Skeletal muscle tissue (tissue), 4 donors: ENCODE data around the gene BAZ1B. TPM values are rescaled to one million over a fixed set of nuclear protein-coding genes. Genes with fewer than 3 reads are reported as not detected.

Experiments
- H3K27ac ChIP-seq: one replicate; pipeline ENCODE4 v1.7.0; 2013; ENCODE audit warnings: mild to moderate bottlenecking, low read depth, low read length, inconsistent platforms
- H3K27me3 ChIP-seq, 3 donors: one replicate each; pipeline ENCODE4 v1.7.0; 2013; ENCODE audit warnings: low read length in 3 of 3; ENCODE audit not compliant: control insufficient read depth in 3 of 3, insufficient read depth in 3 of 3
- H3K36me3 ChIP-seq, 3 donors: one replicate each; pipeline ENCODE4 v1.7.0; 2013; ENCODE audit warnings: low read length in 3 of 3; ENCODE audit not compliant: control insufficient read depth in 3 of 3, insufficient read depth in 3 of 3
- H3K4me1 ChIP-seq, 3 donors: one replicate each; pipeline ENCODE4 v1.7.0; 2013; ENCODE audit warnings: low read length in 3 of 3, mild to moderate bottlenecking in 3 of 3; ENCODE audit not compliant: control insufficient read depth in 3 of 3, insufficient read depth in 3 of 3
- H3K4me3 ChIP-seq, 3 donors: one replicate each; pipeline ENCODE4 v1.7.0; 2013; ENCODE audit warnings: low read length in 3 of 3
- H3K9ac ChIP-seq, 3 donors: one replicate each; pipeline ENCODE4 v1.7.0; 2013; ENCODE audit warnings: low read length in 3 of 3, mild to moderate bottlenecking in 3 of 3, moderate library complexity in 2 of 3, low read depth in 1 of 3
- H3K9me3 ChIP-seq, 3 donors: one replicate each; pipeline ENCODE4 v1.7.0; 2013; ENCODE audit warnings: low read length in 3 of 3; ENCODE audit not compliant: control insufficient read depth in 3 of 3
- total RNA-seq: library from RNA; depleted of rRNA; stranded (reverse); fragments of >200 nt; gene quantifications from one replicate; pipeline ENCODE4 v1.2.3, GENCODE V29; 2014
- donor health status: Osteomylitis.

BAZ1B gene
- total RNA-seq, 1 donor from 2014 or later, result 38.1 TPM

DNA sequence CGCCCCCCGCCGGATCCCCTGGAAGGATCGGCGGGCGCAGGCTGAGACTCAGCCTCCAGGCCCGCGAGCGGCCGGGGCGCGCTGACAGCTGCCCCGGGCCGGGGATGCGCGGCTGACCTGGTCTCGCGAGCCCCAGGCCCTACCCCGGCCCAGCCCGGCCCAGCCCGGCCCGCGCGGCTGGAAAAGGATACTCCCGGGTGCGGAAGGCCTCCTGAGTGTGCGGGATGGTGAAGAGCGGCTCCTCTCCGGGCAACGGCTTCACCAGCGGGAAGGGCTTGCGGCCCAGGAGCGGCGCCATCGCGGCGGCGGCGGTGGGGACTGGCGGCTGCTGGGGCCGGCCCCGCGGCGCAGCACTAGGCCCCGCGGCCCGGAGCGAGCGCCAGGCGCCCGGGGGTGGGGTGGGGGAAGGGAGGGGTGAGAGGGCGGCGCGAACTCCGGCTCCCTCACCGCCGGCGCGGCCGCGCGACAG lies 423 bp downstream of the BAZ1B start:
- Histone ChIP-seq H3K9me3 (no peaks in the 10 kb centered on the region), H3K27ac (peak overlapping the region; percentile 86), H3K27me3 (no peaks in the 10 kb centered on the region), H3K36me3 (peaks cover 0 to 5% (median 0%) of the 10 kb centered on the region in 3 donors), H3K9ac (peak overlapping the region; percentile 68 to 87 (median 79)), H3K4me1 (peaks cover 27 to 32% (median 31%) of the 10 kb centered on the region in 3 donors), H3K4me3 (peak overlapping the region; percentile 54 to 86 (median 85))

- Histone ChIP-seq H3K27ac (peak overlapping the region; percentile 86), H3K9ac (peak overlapping the region; percentile 48 to 87 (median 79)), H3K36me3 (peaks cover under 1 to 5% (median 3%) of the 10 kb centered on the region in 3 donors), H3K9me3 (no peaks in the 10 kb centered on the region), H3K4me3 (peak overlapping the region; percentile 64 to 86 (median 85)), H3K4me1 (peaks cover 27 to 32% (median 31%) of the 10 kb centered on the region in 3 donors), H3K27me3 (no peaks in the 10 kb centered on the region)
Observed at GRCh38 chr7:73520673-73521635, 1.1 kb downstream of the BAZ1B start.

- H3K9ac ChIP-seq, result peak overlapping the region; percentile 48 to 87 (median 79)
- H3K36me3 ChIP-seq, result peaks cover 5 to 10% (median 7%) of the 10 kb centered on the region in 3 donors
- peak overlapping the region; percentile 56 to 86 (median 64) for H3K4me3 ChIP-seq
- no peaks in the 10 kb centered on the region for H3K27me3 ChIP-seq
- no peaks in the 10 kb centered on the region for H3K9me3 ChIP-seq
- peaks cover 27 to 32% (median 31%) of the 10 kb centered on the region in 3 donors for H3K4me1 ChIP-seq
- peak overlapping the region; percentile 86 for H3K27ac ChIP-seq
Observed at GRCh38 chr7:73519867-73520672, 2.0 kb downstream of the BAZ1B start.

DNA sequence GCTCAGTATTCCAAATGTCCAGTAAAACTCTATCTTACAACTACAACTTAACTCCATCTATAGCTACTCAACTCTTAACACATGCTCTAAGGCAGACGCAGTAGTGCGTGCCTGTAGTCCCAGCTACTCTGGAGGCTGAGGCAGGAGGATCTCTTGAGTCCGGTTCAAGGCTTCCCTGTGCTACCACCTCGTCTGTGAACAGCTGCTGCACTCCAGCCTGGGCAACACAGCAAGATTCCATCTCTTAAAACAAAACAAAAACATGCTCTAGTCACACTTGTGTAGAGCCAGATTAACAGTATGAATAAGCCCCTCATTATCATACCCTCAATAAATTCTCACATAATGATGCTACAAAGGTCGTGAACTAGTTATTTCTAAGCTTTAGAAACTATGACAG lies 3.6 kb downstream of the BAZ1B start:
- no peak overlapping the region for H3K27ac ChIP-seq

GRCh38 chr7:73517241-73517995 lies 4.7 kb downstream of the BAZ1B start:
- no peaks in the 10 kb centered on the region for H3K27me3 ChIP-seq
- H3K9ac ChIP-seq, result no peak overlapping the region
- no peak overlapping the region for H3K27ac ChIP-seq
- H3K4me3 ChIP-seq, result no peak overlapping the region
- no peaks in the 10 kb centered on the region for H3K9me3 ChIP-seq
- H3K36me3 ChIP-seq, result peaks cover 5 to 13% (median 11%) of the 10 kb centered on the region in 3 donors
- H3K4me1 ChIP-seq, result peaks cover 23 to 32% (median 27%) of the 10 kb centered on the region in 3 donors

More for the DNA sequence above, 3.6 kb downstream of the BAZ1B start:
- H3K9ac ChIP-seq, result no peak overlapping the region
- no peaks in the 10 kb centered on the region for H3K9me3 ChIP-seq
- peaks cover 5 to 13% (median 11%) of the 10 kb centered on the region in 3 donors for H3K36me3 ChIP-seq
- no peaks in the 10 kb centered on the region for H3K27me3 ChIP-seq
- peaks cover 27 to 32% (median 31%) of the 10 kb centered on the region in 3 donors for H3K4me1 ChIP-seq
- H3K4me3 ChIP-seq, result peak overlapping the region in 1 of 3 donors; percentile 36

- Histone ChIP-seq H3K36me3 (peaks cover 9 to 18% (median 16%) of the 10 kb centered on the region in 3 donors), H3K27ac (no peak overlapping the region), H3K9ac (no peak overlapping the region), H3K4me3 (no peak overlapping the region), H3K27me3 (no peaks in the 10 kb centered on the region), H3K9me3 (no peaks in the 10 kb centered on the region), H3K4me1 (peaks cover 17 to 23% (median 22%) of the 10 kb centered on the region in 3 donors)
Observed at GRCh38 chr7:73515178-73515577, 6.9 kb downstream of the BAZ1B start.

DNA sequence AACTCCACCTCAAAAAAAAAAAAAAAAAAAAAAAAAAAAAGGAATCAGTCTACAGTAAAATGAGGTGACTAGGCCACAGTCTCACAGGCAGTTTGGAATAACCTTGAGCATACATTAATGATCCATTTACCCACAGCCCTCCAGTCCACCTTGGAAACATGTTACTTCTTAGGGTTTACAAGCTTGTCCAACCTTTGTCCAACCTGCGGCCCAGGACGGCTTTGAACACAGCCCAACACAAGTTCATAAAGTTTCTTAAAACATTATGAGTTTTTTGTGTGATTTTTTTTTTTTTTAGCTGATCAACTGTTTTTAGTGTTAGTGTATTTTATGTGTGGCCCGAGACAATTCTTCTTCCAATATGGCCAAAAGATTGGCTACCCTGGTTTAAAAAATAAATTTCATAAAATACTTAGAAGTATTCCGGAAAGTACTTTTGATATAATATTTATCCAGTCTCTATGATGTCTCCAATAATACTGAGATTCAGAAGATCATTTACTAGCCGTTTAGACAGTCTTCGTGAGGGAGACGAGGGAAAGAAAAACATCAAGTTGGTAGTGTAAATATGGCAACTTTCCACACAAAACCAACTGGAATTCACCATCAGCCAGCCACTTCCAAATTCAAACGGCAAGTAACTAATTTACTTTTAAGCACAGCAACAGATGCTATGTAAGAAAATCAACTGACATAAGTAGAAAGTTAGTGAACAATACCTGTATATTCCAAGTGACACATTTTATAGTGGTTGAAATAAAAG lies 9.9 kb downstream of the BAZ1B start:
- H3K9ac ChIP-seq, result no peak overlapping the region
- peaks cover 25 to 36% (median 30%) of the 10 kb centered on the region in 3 donors for H3K36me3 ChIP-seq
- peaks cover 3 to 4% (median 3%) of the 10 kb centered on the region in 3 donors for H3K4me1 ChIP-seq
- no peaks in the 10 kb centered on the region for H3K27me3 ChIP-seq
- no peak overlapping the region for H3K27ac ChIP-seq
- no peak overlapping the region for H3K4me3 ChIP-seq
- H3K9me3 ChIP-seq, result no peaks in the 10 kb centered on the region

DNA sequence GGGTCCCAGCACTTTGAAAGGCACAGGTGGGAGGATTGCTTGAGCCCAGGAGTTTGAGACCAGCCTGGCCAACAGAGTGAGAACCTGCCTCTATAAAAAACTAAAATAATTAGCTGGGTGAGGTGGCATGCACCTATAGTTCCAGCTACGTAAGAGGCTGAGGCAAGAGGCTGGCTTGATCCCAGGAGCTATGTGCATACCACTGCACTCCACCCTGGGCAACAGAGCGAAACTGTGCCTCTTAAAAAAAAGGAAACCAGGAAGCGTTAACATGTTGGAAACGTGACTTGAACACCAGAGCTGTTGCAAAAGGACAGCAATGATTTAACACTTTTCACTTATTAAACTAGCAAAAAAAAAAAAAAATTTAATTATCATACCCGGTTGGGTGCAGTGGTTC lies 12.6 kb downstream of the BAZ1B start:
- no peak overlapping the region for H3K9ac ChIP-seq
- no peaks in the 10 kb centered on the region for H3K4me1 ChIP-seq
- H3K36me3 ChIP-seq, result peaks cover 22 to 43% (median 36%) of the 10 kb centered on the region in 3 donors
- H3K27ac ChIP-seq, result no peak overlapping the region
- no peak overlapping the region for H3K4me3 ChIP-seq
- no peaks in the 10 kb centered on the region for H3K9me3 ChIP-seq
- H3K27me3 ChIP-seq, result no peaks in the 10 kb centered on the region
